Measurements from ENCODE around the gene ATXN1. TPM values are rescaled to one million over a fixed set of nuclear protein-coding genes. Genes with fewer than 3 reads are reported as not detected.

ATXN1 gene
- total RNA-seq, 4 donors from 2014 or later: 24.9 to 48.0 (median 36.8) TPM

DNA sequence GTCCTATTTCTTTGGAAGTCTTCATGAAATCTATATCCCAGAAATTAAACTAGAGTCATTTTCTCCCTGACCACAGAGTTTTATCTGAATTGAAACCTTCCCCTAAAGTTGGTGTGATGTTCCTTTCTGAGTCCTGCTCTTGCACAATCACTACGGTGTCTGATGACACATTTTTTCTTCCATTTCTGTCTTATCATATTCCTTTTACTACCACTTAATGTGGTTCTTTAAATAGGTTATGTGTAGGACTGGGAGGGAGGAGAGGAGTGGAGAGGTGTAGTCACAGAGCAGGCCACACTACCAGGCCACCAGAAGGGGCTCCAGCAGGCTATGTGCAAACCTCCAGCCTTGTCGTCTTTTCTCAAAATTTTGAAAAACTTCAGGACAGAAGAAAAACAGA, 39.7 kb upstream of the ATXN1 start:
- DNase-seq (ENCODE audit: low spot score in 2 of 2): no peak
- Histone ChIP-seq H3K27me3 (no peaks in the 10 kb centered on the region), H3K4me1 (peaks cover 0 to 37% (median 2%) of the 10 kb centered on the region in 4 donors), H3K9me3 (no peaks in the 10 kb centered on the region), H3K27ac (no peak overlapping the region), H3K4me3 (no peak overlapping the region), H3K36me3 (no peaks in the 10 kb centered on the region)
- 76 to 83% methylated on average over 2 of the region's 2 CpGs for WGBS, 2 donors
- no peak for TF ChIP-seq POLR2A (IDR thresholded peaks at IDR 0.05)
- TF ChIP-seq, protein P1, sequence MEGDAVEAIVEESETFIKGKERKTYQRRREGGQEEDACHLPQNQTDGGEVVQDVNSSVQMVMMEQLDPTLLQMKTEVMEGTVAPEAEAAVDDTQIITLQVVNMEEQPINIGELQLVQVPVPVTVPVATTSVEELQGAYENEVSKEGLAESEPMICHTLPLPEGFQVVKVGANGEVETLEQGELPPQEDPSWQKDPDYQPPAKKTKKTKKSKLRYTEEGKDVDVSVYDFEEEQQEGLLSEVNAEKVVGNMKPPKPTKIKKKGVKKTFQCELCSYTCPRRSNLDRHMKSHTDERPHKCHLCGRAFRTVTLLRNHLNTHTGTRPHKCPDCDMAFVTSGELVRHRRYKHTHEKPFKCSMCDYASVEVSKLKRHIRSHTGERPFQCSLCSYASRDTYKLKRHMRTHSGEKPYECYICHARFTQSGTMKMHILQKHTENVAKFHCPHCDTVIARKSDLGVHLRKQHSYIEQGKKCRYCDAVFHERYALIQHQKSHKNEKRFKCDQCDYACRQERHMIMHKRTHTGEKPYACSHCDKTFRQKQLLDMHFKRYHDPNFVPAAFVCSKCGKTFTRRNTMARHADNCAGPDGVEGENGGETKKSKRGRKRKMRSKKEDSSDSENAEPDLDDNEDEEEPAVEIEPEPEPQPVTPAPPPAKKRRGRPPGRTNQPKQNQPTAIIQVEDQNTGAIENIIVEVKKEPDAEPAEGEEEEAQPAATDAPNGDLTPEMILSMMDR (IDR thresholded peaks at IDR 0.05): no peak
- TF ChIP-seq EP300 (IDR thresholded peaks at IDR 0.05): no peak

GRCh38 chr6:16800341-16800740, 39.1 kb upstream of the ATXN1 start:
- Histone ChIP-seq H3K9me3 (no peaks in the 10 kb centered on the region), H3K27me3 (no peaks in the 10 kb centered on the region), H3K4me3 (no peak overlapping the region), H3K27ac (no peak overlapping the region), H3K36me3 (no peaks in the 10 kb centered on the region), H3K4me1 (peaks cover 0 to 31% (median 2%) of the 10 kb centered on the region in 4 donors)
- TF ChIP-seq, protein P1 (IDR thresholded peaks at IDR 0.05): no peak
- TF ChIP-seq POLR2A (IDR thresholded peaks at IDR 0.05) (no peak), EP300 (IDR thresholded peaks at IDR 0.05) (no peak)
- DNase-seq (ENCODE audit: low spot score in 2 of 2): no peak
- WGBS, 2 donors: 67 to 74% methylated on average over 3 of the region's 3 CpGs

DNA sequence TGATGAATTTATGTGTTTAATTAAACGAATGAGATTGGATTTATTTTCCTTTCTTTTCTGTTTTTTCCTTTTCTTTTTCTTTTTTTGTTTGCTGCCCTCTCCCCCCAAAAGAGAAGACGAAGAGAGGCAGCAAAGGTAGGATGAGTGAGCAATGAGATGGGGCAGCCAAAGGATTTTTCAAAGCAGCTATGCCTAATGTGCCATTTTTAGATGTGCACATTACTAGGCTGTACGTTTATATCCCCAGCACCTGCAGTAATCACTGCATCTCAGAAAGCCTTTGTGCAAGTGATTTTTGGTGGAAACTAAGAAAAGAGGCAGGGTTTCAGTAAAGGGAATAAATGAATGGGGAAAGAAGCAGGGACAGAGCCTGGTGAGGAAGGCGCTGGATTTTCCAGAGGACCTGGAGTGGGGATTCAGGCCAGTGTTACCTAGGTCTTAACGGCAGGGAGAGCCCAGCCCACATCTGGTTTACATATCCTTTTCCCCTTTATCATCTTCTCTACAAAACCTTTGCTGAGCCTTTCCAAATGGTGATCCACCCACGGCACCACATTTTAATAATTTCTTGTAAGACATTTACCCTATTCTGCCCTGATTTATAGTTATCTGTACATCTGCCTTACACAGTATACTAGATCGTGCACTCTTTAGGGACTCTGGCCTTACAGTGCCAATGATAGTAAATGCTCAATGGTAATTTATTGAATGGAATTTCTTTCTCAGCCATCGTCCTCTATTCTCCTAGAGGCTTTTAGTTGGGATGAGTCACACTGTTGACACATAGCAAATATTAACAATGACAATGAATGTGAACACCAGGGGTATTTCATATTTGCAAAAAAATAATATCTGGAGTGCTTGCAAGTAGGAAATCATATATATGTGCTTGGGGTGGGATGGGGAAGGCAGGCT, 38.3 kb upstream of the ATXN1 start:
- H3K27ac ChIP-seq: no peak overlapping the region
- no peaks in the 10 kb centered on the region for H3K9me3 ChIP-seq
- DNase-seq (ENCODE audit: low spot score in 2 of 2): no peak
- TF ChIP-seq POLR2A (IDR thresholded peaks at IDR 0.05) (no peak), EP300 (IDR thresholded peaks at IDR 0.05) (no peak)
- TF ChIP-seq, protein P1 (IDR thresholded peaks at IDR 0.05): no peak
- H3K4me1 ChIP-seq: peaks cover 0 to 27% (median 2%) of the 10 kb centered on the region in 4 donors
- H3K27me3 ChIP-seq: no peaks in the 10 kb centered on the region
- 57 to 60% methylated on average over 8 of the region's 8 CpGs for WGBS, 2 donors
- H3K36me3 ChIP-seq: no peaks in the 10 kb centered on the region
- no peak overlapping the region for H3K4me3 ChIP-seq

- DNase-seq (ENCODE audit: low spot score in 2 of 2): no peak
- Histone ChIP-seq H3K4me1 (no peaks in the 10 kb centered on the region), H3K27ac (no peak overlapping the region), H3K27me3 (no peaks in the 10 kb centered on the region), H3K4me3 (no peak overlapping the region), H3K9me3 (peaks cover 0 to 5% (median 0%) of the 10 kb centered on the region in 4 donors), H3K36me3 (no peaks in the 10 kb centered on the region)
- TF ChIP-seq POLR2A (IDR thresholded peaks at IDR 0.05) (no peak), EP300 (IDR thresholded peaks at IDR 0.05) (no peak)
- TF ChIP-seq, protein P1 (IDR thresholded peaks at IDR 0.05): no peak
- WGBS, 2 donors: 81 to 96% methylated on average over 3 of the region's 3 CpGs
Observed at GRCh38 chr6:16793828-16794412, 32.7 kb upstream of the ATXN1 start.
